ENCODE measurements around the gene ELP5. TPM values are rescaled to one million over a fixed set of nuclear protein-coding genes. Genes with fewer than 3 reads are reported as not detected.

Gene ELP5
- total and polyA plus RNA-seq, 3 donors from 2014 or later, result 107 to 295 (median 123) TPM

DNA sequence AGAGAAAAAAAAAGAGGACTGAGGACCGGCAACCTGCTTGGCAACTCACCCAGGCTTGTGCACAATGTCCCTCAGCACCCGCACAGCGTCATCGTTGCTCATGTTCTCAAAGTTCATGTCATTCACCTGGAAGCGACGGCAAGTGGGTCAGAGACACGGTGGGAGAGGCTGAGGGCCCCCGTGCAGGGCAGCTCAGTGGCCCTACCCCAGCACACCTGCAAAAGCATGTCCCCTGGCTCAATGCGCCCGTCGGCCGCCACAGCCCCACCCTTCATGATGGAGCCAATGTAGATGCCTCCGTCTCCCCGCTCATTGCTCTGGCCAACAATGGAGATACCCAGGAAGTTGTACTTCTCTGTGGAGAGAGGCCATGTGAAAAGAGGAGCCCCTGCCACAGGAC is 23.1 kb upstream of the ELP5 start:
- H3K27me3 ChIP-seq, result no peaks in the 10 kb centered on the region
- H3K9me3 ChIP-seq, result no peaks in the 10 kb centered on the region
- TF ChIP-seq POLR2A (IDR thresholded peaks at IDR 0.05) (no peak), CTCF (IDR thresholded peaks at IDR 0.05) (no peak)
- H3K4me1 ChIP-seq, result peaks cover 19% of the 10 kb centered on the region
- H3K27ac ChIP-seq, result no peak overlapping the region
- H3K4me3 ChIP-seq, result no peak overlapping the region
- no peak for DNase-seq
- WGBS, 2 donors, result 90 to 93% methylated on average over 14 of the region's 14 CpGs
- intact Hi-C loops (cut with DNase I; ENCODE audit: low total_unique reads), result no loop called here
- H3K36me3 ChIP-seq (ENCODE audit: low read depth, missing control alignments), result no peaks in the 10 kb centered on the region

GRCh38 chr17:7229504-7229903 is 22.5 kb upstream of the ELP5 start:
- no peaks in the 10 kb centered on the region for H3K9me3 ChIP-seq
- H3K4me3 ChIP-seq, result no peak overlapping the region
- peaks cover 19% of the 10 kb centered on the region for H3K4me1 ChIP-seq
- no peak overlapping the region for H3K27ac ChIP-seq
- H3K36me3 ChIP-seq (ENCODE audit: low read depth, missing control alignments), result no peaks in the 10 kb centered on the region
- no peaks in the 10 kb centered on the region for H3K27me3 ChIP-seq
- DNase-seq, result no peak
- TF ChIP-seq CTCF (IDR thresholded peaks at IDR 0.05) (no peak), POLR2A (IDR thresholded peaks at IDR 0.05) (no peak)
- intact Hi-C loops (cut with DNase I; ENCODE audit: low total_unique reads), result no loop called here
- WGBS, 2 donors, result 91 to 94% methylated on average over 17 to 19 of the region's 19 CpGs

GRCh38 chr17:7232114-7232513 is 19.9 kb upstream of the ELP5 start:
- Histone ChIP-seq H3K9me3 (no peaks in the 10 kb centered on the region), H3K36me3 (ENCODE audit: low read depth, missing control alignments) (no peaks in the 10 kb centered on the region), H3K27ac (no peak overlapping the region), H3K27me3 (no peaks in the 10 kb centered on the region), H3K4me3 (no peak overlapping the region), H3K4me1 (peaks cover 35% of the 10 kb centered on the region)
- TF ChIP-seq CTCF (IDR thresholded peaks at IDR 0.05), result no peak
- TF ChIP-seq POLR2A (IDR thresholded peaks at IDR 0.05), result no peak
- intact Hi-C loops (cut with DNase I; ENCODE audit: low total_unique reads), result no loop called here
- DNase-seq, result no peak
- 63 to 78% methylated on average over 5 of the region's 5 CpGs for WGBS, 2 donors

- no peak for TF ChIP-seq CTCF (IDR thresholded peaks at IDR 0.05)
- no peak for TF ChIP-seq POLR2A (IDR thresholded peaks at IDR 0.05)
- Histone ChIP-seq H3K36me3 (ENCODE audit: low read depth, missing control alignments) (no peaks in the 10 kb centered on the region), H3K4me1 (peaks cover 41% of the 10 kb centered on the region), H3K4me3 (peak overlapping the region; percentile 90 to 93), H3K9me3 (no peaks in the 10 kb centered on the region), H3K27me3 (no peaks in the 10 kb centered on the region), H3K27ac (peak overlapping the region; percentile 91 to 97)
- 0 to 2% methylated on average over 9 of the region's 9 CpGs for WGBS, 2 donors
- DNase-seq, result no peak
- intact Hi-C loops (cut with DNase I; ENCODE audit: low total_unique reads), result no loop called here
Measured at GRCh38 chr17:7233701-7234082, 18.3 kb upstream of the ELP5 start.

DNA sequence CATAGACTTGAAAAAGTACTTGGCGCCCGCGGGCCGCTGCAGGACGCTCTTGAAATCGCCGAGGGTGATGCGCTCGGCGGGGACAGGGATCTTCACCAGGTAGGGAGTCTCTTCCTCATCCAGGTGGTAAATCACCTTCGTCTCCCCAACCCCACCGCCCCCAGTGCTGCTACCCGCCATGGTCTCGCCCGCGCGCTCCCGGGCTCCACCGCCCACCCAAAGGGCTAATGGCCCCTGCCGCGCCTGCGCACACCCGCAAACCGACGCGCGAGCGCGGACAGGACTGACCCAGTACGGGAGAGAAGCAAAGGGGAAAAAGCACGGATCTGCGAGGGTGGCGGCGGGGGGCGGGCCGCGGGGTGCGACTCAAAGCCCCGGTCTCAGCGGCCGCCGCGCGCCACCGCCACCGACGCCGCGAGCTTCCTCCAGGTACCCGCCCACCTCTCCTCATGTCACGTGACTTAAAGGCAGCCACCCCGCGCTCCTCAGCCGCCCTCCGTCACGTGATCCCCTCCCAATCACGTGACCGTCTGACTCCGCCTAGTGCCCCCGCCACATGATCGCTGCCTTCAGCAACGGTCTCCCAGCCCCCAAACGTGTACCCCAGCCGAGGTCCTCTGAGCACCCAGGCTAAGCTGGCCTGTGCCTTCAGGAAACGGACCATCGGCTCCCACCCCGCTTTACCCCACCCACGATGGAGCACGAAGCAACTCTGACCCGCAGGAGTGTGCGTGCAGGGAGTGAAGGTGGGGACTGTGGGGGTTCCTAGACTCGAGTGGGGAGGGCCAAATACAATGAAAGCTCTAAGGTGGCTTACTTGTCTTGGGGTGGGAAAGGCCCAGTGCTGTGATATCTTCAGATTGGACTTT is 17.7 kb upstream of the ELP5 start, which contains the start of gene DVL2:
Gene DVL2 (minus strand): TSS at position 435 of the 869 bp plus-strand sequence. CDS start 255 bp downstream, at position 180.
- Histone ChIP-seq H3K36me3 (ENCODE audit: low read depth, missing control alignments) (no peaks in the 10 kb centered on the region), H3K27ac (peak within 1 kb of the TSS; percentile 91 to 97), H3K27me3 (no peaks in the 10 kb centered on the region), H3K9me3 (no peaks in the 10 kb centered on the region), H3K4me3 (peak within 1 kb of the TSS; percentile 90 to 93), H3K4me1 (peaks cover 41% of the 10 kb centered on the region)
- DNase-seq, result peak; percentile 98
- intact Hi-C loops (cut with DNase I; ENCODE audit: low total_unique reads), result no loop called here
- WGBS, 2 donors, result 0 to 1% methylated on average over 19 to 67 of the region's 72 CpGs
- TF ChIP-seq POLR2A (IDR thresholded peaks at IDR 0.05), result no peak
- peak in 2 of 3 experiments; percentile 14 to 36 for TF ChIP-seq CTCF (IDR thresholded peaks at IDR 0.05)

All from testis (tissue), 3 donors.